H1 (cell line): ENCODE results near the gene QSOX2.

ENCODE experiments used
- CHD2 ChIP-seq: IDR thresholded peaks from 2 replicates; pipeline ENCODE4 v1.6.1; 2012; ENCODE audit warnings: low read length, improper control_type of control experiment
- CREB1 ChIP-seq: IDR thresholded peaks from 2 replicates; pipeline ENCODE4 v1.6.1; 2012; ENCODE audit warnings: inconsistent platforms
- EP300 ChIP-seq, 2 experiments: IDR thresholded peaks; 1 replicate in 1 of 2; 2 replicates in 1 of 2; pipeline ENCODE4 v1.6.1; 2011 to 2012; ENCODE audit warnings: low read depth in 2 of 2, low read length in 2 of 2, mild to moderate bottlenecking in 2 of 2, borderline replicate concordance in 1 of 2, inconsistent platforms in 1 of 2, moderate library complexity in 1 of 2
- EZH2 ChIP-seq: fragments of 200-600 bp; sonication (generic); IDR thresholded peaks from 2 replicates; pipeline ENCODE4 v1.7.1; 2012; ENCODE audit warnings: low read depth, mild to moderate bottlenecking, moderate library complexity, low read length, inconsistent platforms; ENCODE audit not compliant: severe bottlenecking
- POLR2A ChIP-seq, 2 experiments: IDR thresholded peaks; 1 replicate in 1 of 2; 2 replicates in 1 of 2; pipeline ENCODE4 v1.6.1; 2011; ENCODE audit warnings: low read depth in 2 of 2, low read length in 2 of 2, mild to moderate bottlenecking in 2 of 2; ENCODE audit errors: control extremely low read depth in 1 of 2
- SIN3A ChIP-seq, 2 experiments: IDR thresholded peaks in 1 of 2; conservative IDR thresholded peaks in 1 of 2; 2 replicates each; pipeline ENCODE4 v1.6.1; 2011 to 2012; ENCODE audit warnings: low read length in 2 of 2, improper control_type of control experiment in 1 of 2, low read depth in 1 of 2, mild to moderate bottlenecking in 1 of 2
- TEAD4 ChIP-seq: IDR thresholded peaks from 2 replicates; pipeline ENCODE4 v1.6.1; 2012; ENCODE audit warnings: low read depth, low read length, inconsistent platforms, mixed read lengths
- TF ChIP-seq, protein P1 (sequence below), 3 experiments: IDR thresholded peaks; 1 replicate in 2 of 3; 2 replicates in 1 of 3; pipeline versions ENCODE4 v1.5.1 to v1.6.1; 2011; ENCODE audit warnings: low read length in 3 of 3, mild to moderate bottlenecking in 3 of 3, inconsistent platforms in 2 of 3, low read depth in 1 of 3, moderate library complexity in 1 of 3; ENCODE audit not compliant: insufficient read depth in 1 of 3; ENCODE audit errors: control extremely low read depth in 1 of 3
- TF ChIP-seq, protein P2 (sequence below): IDR thresholded peaks from 2 replicates; pipeline ENCODE4 v1.6.1; 2012; ENCODE audit warnings: low read length, inconsistent platforms

DNA sequence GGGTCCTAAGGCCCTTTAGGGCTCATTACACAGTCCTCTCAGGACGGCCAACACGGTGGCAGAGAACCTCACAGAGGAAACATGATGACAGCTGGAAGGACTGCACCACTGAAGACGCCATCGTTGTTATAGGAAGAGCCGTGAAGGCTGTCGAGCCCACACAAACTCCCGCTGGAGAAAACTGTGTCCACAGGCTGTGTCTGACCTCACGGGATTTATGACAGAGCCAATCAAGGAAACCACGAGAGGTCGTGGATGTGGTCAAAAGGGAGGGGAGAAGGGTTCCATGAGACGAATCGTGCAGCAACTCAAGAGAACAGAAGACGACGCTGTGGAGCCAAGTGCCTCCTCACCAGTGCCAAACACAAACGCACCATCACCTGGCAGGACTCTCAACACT, 12.2 kb downstream of the QSOX2 start:
- TF ChIP-seq CHD2 (no peak), POLR2A (IDR thresholded peaks at IDR 0.05; ENCODE audit: control extremely low read depth in 1 of 2, low read depth in 2 of 2, low read length in 2 of 2) (no peak), TEAD4 (no peak), CREB1 (no peak), EZH2 (no peak), SIN3A (conservative IDR thresholded peaks at IDR 0.05 in 1 of 2, IDR thresholded peaks at IDR 0.05 in 1 of 2; ENCODE audit: low read depth in 1 of 2, low read length in 2 of 2) (no peak), EP300 (IDR thresholded peaks at IDR 0.05; ENCODE audit: borderline replicate concordance in 1 of 2, low read depth in 2 of 2, low read length in 2 of 2) (no peak)
- TF ChIP-seq, protein P1, sequence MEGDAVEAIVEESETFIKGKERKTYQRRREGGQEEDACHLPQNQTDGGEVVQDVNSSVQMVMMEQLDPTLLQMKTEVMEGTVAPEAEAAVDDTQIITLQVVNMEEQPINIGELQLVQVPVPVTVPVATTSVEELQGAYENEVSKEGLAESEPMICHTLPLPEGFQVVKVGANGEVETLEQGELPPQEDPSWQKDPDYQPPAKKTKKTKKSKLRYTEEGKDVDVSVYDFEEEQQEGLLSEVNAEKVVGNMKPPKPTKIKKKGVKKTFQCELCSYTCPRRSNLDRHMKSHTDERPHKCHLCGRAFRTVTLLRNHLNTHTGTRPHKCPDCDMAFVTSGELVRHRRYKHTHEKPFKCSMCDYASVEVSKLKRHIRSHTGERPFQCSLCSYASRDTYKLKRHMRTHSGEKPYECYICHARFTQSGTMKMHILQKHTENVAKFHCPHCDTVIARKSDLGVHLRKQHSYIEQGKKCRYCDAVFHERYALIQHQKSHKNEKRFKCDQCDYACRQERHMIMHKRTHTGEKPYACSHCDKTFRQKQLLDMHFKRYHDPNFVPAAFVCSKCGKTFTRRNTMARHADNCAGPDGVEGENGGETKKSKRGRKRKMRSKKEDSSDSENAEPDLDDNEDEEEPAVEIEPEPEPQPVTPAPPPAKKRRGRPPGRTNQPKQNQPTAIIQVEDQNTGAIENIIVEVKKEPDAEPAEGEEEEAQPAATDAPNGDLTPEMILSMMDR (IDR thresholded peaks at IDR 0.05; ENCODE audit: control extremely low read depth in 1 of 3, insufficient read depth in 1 of 3, low read depth in 1 of 3, low read length in 3 of 3) = no peak
- TF ChIP-seq, protein P2, sequence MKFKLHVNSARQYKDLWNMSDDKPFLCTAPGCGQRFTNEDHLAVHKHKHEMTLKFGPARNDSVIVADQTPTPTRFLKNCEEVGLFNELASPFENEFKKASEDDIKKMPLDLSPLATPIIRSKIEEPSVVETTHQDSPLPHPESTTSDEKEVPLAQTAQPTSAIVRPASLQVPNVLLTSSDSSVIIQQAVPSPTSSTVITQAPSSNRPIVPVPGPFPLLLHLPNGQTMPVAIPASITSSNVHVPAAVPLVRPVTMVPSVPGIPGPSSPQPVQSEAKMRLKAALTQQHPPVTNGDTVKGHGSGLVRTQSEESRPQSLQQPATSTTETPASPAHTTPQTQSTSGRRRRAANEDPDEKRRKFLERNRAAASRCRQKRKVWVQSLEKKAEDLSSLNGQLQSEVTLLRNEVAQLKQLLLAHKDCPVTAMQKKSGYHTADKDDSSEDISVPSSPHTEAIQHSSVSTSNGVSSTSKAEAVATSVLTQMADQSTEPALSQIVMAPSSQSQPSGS = no peak
